ENCODE data around the gene SEMA4A.

The SEMA4A gene

GRCh38 chr1:156212130-156212529 lies 58.7 kb downstream of the SEMA4A start:
- Histone ChIP-seq H3K4me2 (peak overlapping the region; percentile 70), H3K4me1 (ENCODE audit: low read depth, poor library complexity, severe bottlenecking) (peaks cover 19% of the 10 kb centered on the region), H3K9ac (peak overlapping the region; percentile 84; the same call in 1 of the 2 replicates), H4K20me1 (ENCODE audit: insufficient read depth) (no peaks in the 10 kb centered on the region), H3K27ac (peak overlapping the region; percentile 75), H3K36me3 (ENCODE audit: insufficient read depth) (no peaks in the 10 kb centered on the region), H3K27me3 (ENCODE audit: insufficient read depth, low read depth) (no peaks in the 10 kb centered on the region), H3K79me2 (ENCODE audit: insufficient read depth, low read depth) (peaks cover 20% of the 10 kb centered on the region; the same call in 1 of the 2 replicates), H3K4me3 (IDR thresholded peaks at IDR 0.05; ENCODE audit: insufficient read depth, low read depth, low read length) (peak overlapping the region; percentile 99), H2AFZ (ENCODE audit: low read depth) (peak overlapping the region; percentile 72)
- no peak for TF ChIP-seq CTCF (conservative IDR thresholded peaks at IDR 0.05; ENCODE audit: low read depth, low read length)

GRCh38 chr1:156212833-156213643 lies 59.7 kb downstream of the SEMA4A start, which contains the start of gene PMF1:
Gene PMF1, plus strand, starts transcription at chr1:156213007. Its CDS starts 9 bp downstream, at chr1:156213016.
- Histone ChIP-seq H2AFZ (ENCODE audit: low read depth) (peak within 1 kb of the TSS; percentile 72), H4K20me1 (ENCODE audit: insufficient read depth) (no peaks in the 10 kb centered on the region), H3K27ac (peak within 1 kb of the TSS; percentile 75), H3K4me2 (peak within 1 kb of the TSS; percentile 70), H3K4me3 (IDR thresholded peaks at IDR 0.05; ENCODE audit: insufficient read depth, low read depth, low read length) (peak within 1 kb of the TSS; percentile 99), H3K9ac (peak within 1 kb of the TSS; percentile 84), H3K27me3 (ENCODE audit: insufficient read depth, low read depth) (no peaks in the 10 kb centered on the region), H3K4me1 (ENCODE audit: low read depth, poor library complexity, severe bottlenecking) (peaks cover 28% of the 10 kb centered on the region), H3K79me2 (ENCODE audit: insufficient read depth, low read depth) (peaks cover 20% of the 10 kb centered on the region; the same call in 1 of the 2 replicates), H3K36me3 (ENCODE audit: insufficient read depth) (no peaks in the 10 kb centered on the region)
- TF ChIP-seq CTCF (conservative IDR thresholded peaks at IDR 0.05; ENCODE audit: low read depth, low read length) = no peak

- Histone ChIP-seq H3K36me3 (ENCODE audit: insufficient read depth) (no peaks in the 10 kb centered on the region), H2AFZ (ENCODE audit: low read depth) (peak overlapping the region; percentile 72)
Observed at GRCh38 chr1:156213644-156213966, 60.2 kb downstream of the SEMA4A start.

More at GRCh38 chr1:156213644-156213966, 60.2 kb downstream of the SEMA4A start:
- no peak for TF ChIP-seq CTCF (conservative IDR thresholded peaks at IDR 0.05; ENCODE audit: low read depth, low read length)
- Histone ChIP-seq H3K79me2 (ENCODE audit: insufficient read depth, low read depth) (peaks cover 20% of the 10 kb centered on the region; the same call in 1 of the 2 replicates), H3K4me3 (IDR thresholded peaks at IDR 0.05; ENCODE audit: insufficient read depth, low read depth, low read length) (peak overlapping the region; percentile 99), H4K20me1 (ENCODE audit: insufficient read depth) (no peaks in the 10 kb centered on the region), H3K4me2 (peak overlapping the region; percentile 70), H3K4me1 (ENCODE audit: low read depth, poor library complexity, severe bottlenecking) (peaks cover 34% of the 10 kb centered on the region), H3K27me3 (ENCODE audit: insufficient read depth, low read depth) (no peaks in the 10 kb centered on the region), H3K9ac (peak overlapping the region; percentile 84), H3K27ac (peak overlapping the region; percentile 75)
